Suprapubic skin (tissue), 3 donors: Measurements from ENCODE around the gene SAT1.
"Not testable (repeated sequence)": the region's sequence is repeated elsewhere in the genome, so short reads cannot be mapped to it uniquely, and the experiment has no call there.

Experiments
- CTCF ChIP-seq, 2 donors: fragments of 200-600 bp in 1 of 2; fragments of 450-650 bp in 1 of 2; sonication (generic) in 1 of 2; IDR thresholded peaks; one replicate each; pipeline ENCODE4 v1.5.1; 2016 to 2019; ENCODE audit warnings: antibody characterized with exemption in 2 of 2, mild to moderate bottlenecking in 1 of 2, moderate library complexity in 1 of 2
- POLR2AphosphoS5 ChIP-seq, 3 donors: sonication (generic); formaldehyde crosslinking; IDR thresholded peaks; one replicate each; pipeline ENCODE4 v1.6.1; 2017; ENCODE audit warnings: antibody characterized with exemption in 3 of 3

GRCh38 chrX:23743623-23743971 lies 39.4 kb upstream of the SAT1 start:
- TF ChIP-seq CTCF, POLR2AphosphoS5 (IDR thresholded peaks at IDR 0.05): not testable (repeated sequence)
